Measurements from ENCODE around the gene SMARCD1.

DNA sequence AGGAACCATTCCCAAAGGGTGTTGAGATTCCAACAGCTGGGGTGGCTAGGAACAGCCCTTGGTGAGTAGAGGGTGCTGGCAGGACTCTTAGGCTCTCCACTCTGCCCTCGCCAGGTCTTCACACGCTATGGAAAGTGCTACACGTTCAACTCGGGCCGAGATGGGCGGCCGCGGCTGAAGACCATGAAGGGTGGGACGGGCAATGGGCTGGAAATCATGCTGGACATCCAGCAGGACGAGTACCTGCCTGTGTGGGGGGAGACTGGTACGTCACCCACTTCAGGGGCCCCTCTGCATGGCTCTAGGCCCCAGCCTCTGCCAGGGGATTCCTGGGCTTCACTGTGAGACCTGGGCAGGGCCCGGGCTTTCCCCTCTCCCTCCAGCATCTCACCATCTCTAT lies 8.0 kb upstream of the SMARCD1 start:
- TF ChIP-seq, protein P1, sequence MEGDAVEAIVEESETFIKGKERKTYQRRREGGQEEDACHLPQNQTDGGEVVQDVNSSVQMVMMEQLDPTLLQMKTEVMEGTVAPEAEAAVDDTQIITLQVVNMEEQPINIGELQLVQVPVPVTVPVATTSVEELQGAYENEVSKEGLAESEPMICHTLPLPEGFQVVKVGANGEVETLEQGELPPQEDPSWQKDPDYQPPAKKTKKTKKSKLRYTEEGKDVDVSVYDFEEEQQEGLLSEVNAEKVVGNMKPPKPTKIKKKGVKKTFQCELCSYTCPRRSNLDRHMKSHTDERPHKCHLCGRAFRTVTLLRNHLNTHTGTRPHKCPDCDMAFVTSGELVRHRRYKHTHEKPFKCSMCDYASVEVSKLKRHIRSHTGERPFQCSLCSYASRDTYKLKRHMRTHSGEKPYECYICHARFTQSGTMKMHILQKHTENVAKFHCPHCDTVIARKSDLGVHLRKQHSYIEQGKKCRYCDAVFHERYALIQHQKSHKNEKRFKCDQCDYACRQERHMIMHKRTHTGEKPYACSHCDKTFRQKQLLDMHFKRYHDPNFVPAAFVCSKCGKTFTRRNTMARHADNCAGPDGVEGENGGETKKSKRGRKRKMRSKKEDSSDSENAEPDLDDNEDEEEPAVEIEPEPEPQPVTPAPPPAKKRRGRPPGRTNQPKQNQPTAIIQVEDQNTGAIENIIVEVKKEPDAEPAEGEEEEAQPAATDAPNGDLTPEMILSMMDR (IDR thresholded peaks at IDR 0.05): no peak
- no peak for TF ChIP-seq POLR2A (IDR thresholded peaks at IDR 0.05)
